Sigmoid colon (tissue), 7 donors: ENCODE measurements around the gene NPHP4. TPM values are rescaled to one million over a fixed set of nuclear protein-coding genes. Genes with fewer than 3 reads are reported as not detected.
A peak's percentile ranks its signal among the peaks of the same experiment; 100 is the strongest.

ENCODE experiments used
- DNase-seq: peaks from one replicate; pipeline ENCODE4 v3.0.0-alpha.2; 2019
- H3K27ac ChIP-seq, 4 donors: fragments of 200-600 bp; sonication (generic); one replicate each; pipeline ENCODE4 v1.5.1; 2016 to 2019; ENCODE audit warnings: mild to moderate bottlenecking in 1 of 4
- H3K27me3 ChIP-seq, 3 donors: fragments of 200-600 bp; sonication (generic); one replicate each; pipeline ENCODE4 v1.5.1; 2019; ENCODE audit warnings: mild to moderate bottlenecking in 1 of 3
- H3K36me3 ChIP-seq, 4 donors: fragments of 200-600 bp; sonication (generic); one replicate each; pipeline ENCODE4 v1.5.1; 2016 to 2019
- H3K4me1 ChIP-seq, 4 donors: fragments of 200-600 bp; sonication (generic); one replicate each; pipeline ENCODE4 v1.5.1; 2017 to 2019
- H3K4me3 ChIP-seq, 4 donors: fragments of 200-600 bp; sonication (generic); one replicate each; pipeline ENCODE4 v1.5.1; 2017 to 2019; ENCODE audit warnings: mild to moderate bottlenecking in 2 of 4, moderate library complexity in 1 of 4
- H3K9me3 ChIP-seq, 4 donors: fragments of 200-600 bp in 3 of 4; sonication (generic) in 3 of 4; one replicate each; pipeline versions ENCODE4 v1.5.1 to v1.6.1; 2013 to 2019
- CTCF ChIP-seq, 4 experiments: fragments of 450-650 bp in 3 of 4; fragments of 200-600 bp in 1 of 4; IDR thresholded peaks; one replicate each; pipeline ENCODE4 v1.5.1; 2016 to 2019; ENCODE audit warnings: antibody characterized with exemption in 4 of 4, mild to moderate bottlenecking in 3 of 4, moderate library complexity in 2 of 4
- EP300 ChIP-seq, 4 donors: sonication (generic); formaldehyde crosslinking; IDR thresholded peaks; one replicate each; pipeline ENCODE4 v1.6.1; 2017; ENCODE audit warnings: antibody characterized with exemption in 4 of 4
- POLR2A ChIP-seq, 2 donors: fragments of 450-650 bp; IDR thresholded peaks; one replicate each; pipeline ENCODE4 v1.6.1; 2016; ENCODE audit warnings: antibody characterized with exemption in 2 of 2, mild to moderate bottlenecking in 2 of 2, moderate library complexity in 2 of 2
- POLR2AphosphoS5 ChIP-seq, 4 donors: sonication (generic); formaldehyde crosslinking; IDR thresholded peaks; one replicate each; pipeline ENCODE4 v1.6.1; 2017; ENCODE audit warnings: antibody characterized with exemption in 4 of 4
- WGBS, 2 donors: extraction: QIAGEN DNeasy Blood & Tissue Kit; methylation state at CpG; one replicate each; pipeline ENCODE4 v1.1.7; 2013; 5-methylcytosine and 5-hydroxymethylcytosine counted together
- intact Hi-C: fragments of 100-400 bp; cut with DNase I; formaldehyde crosslinking; loops from one replicate; pipeline ENCODE4 v1.15.1; 2023
- polyA plus RNA-seq, 3 donors: library from polyadenylated mRNA; stranded (reverse); fragments of 200-250 nt; gene quantifications; one replicate each; pipeline ENCODE4 v1.2.3, GENCODE V29; 2013
- total RNA-seq, 4 donors: library from RNA; depleted of rRNA; stranded (reverse); fragments of >200 nt; gene quantifications; one replicate each; pipeline ENCODE4 v1.1.0, GENCODE V29; 2016
- donor health status: healthy with polysubstance abuse.
- donor health status: Bipolar disorder and iron deficiency.
- donor health status: healthy.

NPHP4 gene
- total and polyA plus RNA-seq, 7 donors = 0.60 to 12.2 (median 5.7) TPM

- WGBS, 2 donors = 17 to 56% methylated on average over 21 of the region's 21 CpGs
- H3K4me1 ChIP-seq = no peaks in the 10 kb centered on the region
- no peak overlapping the region for H3K4me3 ChIP-seq
- no peaks in the 10 kb centered on the region for H3K9me3 ChIP-seq
- no peak overlapping the region for H3K27ac ChIP-seq
- H3K27me3 ChIP-seq = peaks cover 0 to 8% (median 0%) of the 10 kb centered on the region in 3 donors
- no peak for TF ChIP-seq POLR2AphosphoS5 (IDR thresholded peaks at IDR 0.05)
- TF ChIP-seq EP300 (IDR thresholded peaks at IDR 0.05) = no peak
- peak in 2 of 4 experiments; percentile 34 to 53 for TF ChIP-seq CTCF (IDR thresholded peaks at IDR 0.05)
- intact Hi-C loops = no loop called here
- DNase-seq = no peak
- no peaks in the 10 kb centered on the region for H3K36me3 ChIP-seq
Observed at GRCh38 chr1:6033986-6034749, 41.9 kb upstream of the NPHP4 start.

- intact Hi-C loops = no loop called here
- DNase-seq = no peak
Observed at GRCh38 chr1:6033124-6033523, 40.9 kb upstream of the NPHP4 start.

GRCh38 chr1:6030547-6031261 is 38.5 kb upstream of the NPHP4 start:
- Histone ChIP-seq H3K27me3 (peaks cover 0 to 15% (median 0%) of the 10 kb centered on the region in 3 donors), H3K4me1 (no peaks in the 10 kb centered on the region), H3K9me3 (no peaks in the 10 kb centered on the region), H3K27ac (no peak overlapping the region), H3K4me3 (no peak overlapping the region), H3K36me3 (no peaks in the 10 kb centered on the region)
- no peak for TF ChIP-seq CTCF (IDR thresholded peaks at IDR 0.05)
- TF ChIP-seq POLR2AphosphoS5 (IDR thresholded peaks at IDR 0.05) = no peak
- TF ChIP-seq POLR2A (IDR thresholded peaks at IDR 0.05) = no peak
- intact Hi-C loops = no loop called here
- WGBS, 2 donors = 93% methylated on average over 2 of the region's 2 CpGs
- DNase-seq = no peak

More at GRCh38 chr1:6033124-6033523, 40.9 kb upstream of the NPHP4 start:
- H3K36me3 ChIP-seq = no peaks in the 10 kb centered on the region
- H3K4me1 ChIP-seq = no peaks in the 10 kb centered on the region
- no peaks in the 10 kb centered on the region for H3K9me3 ChIP-seq
- TF ChIP-seq CTCF (IDR thresholded peaks at IDR 0.05) = no peak
- H3K27ac ChIP-seq = no peak overlapping the region
- H3K27me3 ChIP-seq = peaks cover 0 to 8% (median 0%) of the 10 kb centered on the region in 3 donors
- no peak overlapping the region for H3K4me3 ChIP-seq
- WGBS, 2 donors = 87 to 93% methylated on average over 8 of the region's 8 CpGs

- WGBS, 2 donors = 84 to 89% methylated on average over 7 of the region's 7 CpGs
Observed at GRCh38 chr1:6030132-6030531, 37.9 kb upstream of the NPHP4 start.

More at GRCh38 chr1:6030132-6030531, 37.9 kb upstream of the NPHP4 start:
- no peak for TF ChIP-seq CTCF (IDR thresholded peaks at IDR 0.05)
- no peak for TF ChIP-seq POLR2AphosphoS5 (IDR thresholded peaks at IDR 0.05)
- TF ChIP-seq EP300 (IDR thresholded peaks at IDR 0.05) = no peak
- TF ChIP-seq POLR2A (IDR thresholded peaks at IDR 0.05) = no peak
- intact Hi-C loops = no loop called here
- no peaks in the 10 kb centered on the region for H3K36me3 ChIP-seq
- peaks cover 0 to 21% (median under 1%) of the 10 kb centered on the region in 3 donors for H3K27me3 ChIP-seq
- no peaks in the 10 kb centered on the region for H3K9me3 ChIP-seq
- H3K4me1 ChIP-seq = no peaks in the 10 kb centered on the region
- no peak for DNase-seq
- no peak overlapping the region for H3K4me3 ChIP-seq
- no peak overlapping the region for H3K27ac ChIP-seq
